NB4 (cell line): Measurements from ENCODE around the gene PHF20.

Source experiments
- DNase-seq: peaks from one replicate; pipeline ENCODE4 v3.0.0; 2010; ENCODE audit warnings: low read depth
- H3K4me3 ChIP-seq: one replicate; pipeline ENCODE4 v1.5.1; 2011; ENCODE audit warnings: mild to moderate bottlenecking, low read depth, low read length, moderate library complexity
- MYC ChIP-seq: IDR thresholded peaks from 2 replicates; pipeline ENCODE4 v1.6.1; 2011; ENCODE audit warnings: low read depth, low read length
- POLR2A ChIP-seq: IDR thresholded peaks from 2 replicates; pipeline ENCODE4 v1.6.1; 2011; ENCODE audit warnings: mild to moderate bottlenecking; ENCODE audit not compliant: insufficient read length; ENCODE audit errors: extremely low read depth
- TF ChIP-seq, protein P1 (sequence below): IDR thresholded peaks from 2 replicates; pipeline ENCODE4 v1.6.1; 2011; ENCODE audit warnings: low read depth, low read length
- TF ChIP-seq, protein P2 (sequence below): IDR thresholded peaks from one replicate; pipeline ENCODE4 v1.5.1; 2012; ENCODE audit warnings: low read depth, low read length

Gene PHF20

DNA sequence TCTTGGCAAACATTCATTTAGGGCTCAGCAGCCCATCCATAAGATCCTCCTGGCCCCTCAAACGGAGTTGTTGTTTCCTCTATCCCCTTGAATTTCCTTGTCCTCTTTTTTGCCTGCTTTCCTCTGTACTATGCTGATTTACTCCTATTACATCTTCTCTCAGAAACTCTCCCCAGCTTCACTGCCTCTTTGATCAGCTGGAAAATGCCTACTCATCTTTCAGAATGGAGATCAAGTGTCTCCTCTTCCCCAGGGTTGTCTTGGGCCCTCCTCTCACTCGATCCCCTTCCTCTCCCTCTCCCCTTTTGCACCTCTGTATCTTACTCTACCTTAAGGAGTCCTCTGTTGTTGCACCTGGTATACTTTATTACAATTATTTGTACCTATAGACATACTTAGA is 60.2 kb downstream of the PHF20 start:
- no peak for DNase-seq
- no peak overlapping the region for H3K4me3 ChIP-seq
- TF ChIP-seq, protein P1, sequence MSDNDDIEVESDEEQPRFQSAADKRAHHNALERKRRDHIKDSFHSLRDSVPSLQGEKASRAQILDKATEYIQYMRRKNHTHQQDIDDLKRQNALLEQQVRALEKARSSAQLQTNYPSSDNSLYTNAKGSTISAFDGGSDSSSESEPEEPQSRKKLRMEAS: no peak
- TF ChIP-seq MYC: no peak
- TF ChIP-seq, protein P2, sequence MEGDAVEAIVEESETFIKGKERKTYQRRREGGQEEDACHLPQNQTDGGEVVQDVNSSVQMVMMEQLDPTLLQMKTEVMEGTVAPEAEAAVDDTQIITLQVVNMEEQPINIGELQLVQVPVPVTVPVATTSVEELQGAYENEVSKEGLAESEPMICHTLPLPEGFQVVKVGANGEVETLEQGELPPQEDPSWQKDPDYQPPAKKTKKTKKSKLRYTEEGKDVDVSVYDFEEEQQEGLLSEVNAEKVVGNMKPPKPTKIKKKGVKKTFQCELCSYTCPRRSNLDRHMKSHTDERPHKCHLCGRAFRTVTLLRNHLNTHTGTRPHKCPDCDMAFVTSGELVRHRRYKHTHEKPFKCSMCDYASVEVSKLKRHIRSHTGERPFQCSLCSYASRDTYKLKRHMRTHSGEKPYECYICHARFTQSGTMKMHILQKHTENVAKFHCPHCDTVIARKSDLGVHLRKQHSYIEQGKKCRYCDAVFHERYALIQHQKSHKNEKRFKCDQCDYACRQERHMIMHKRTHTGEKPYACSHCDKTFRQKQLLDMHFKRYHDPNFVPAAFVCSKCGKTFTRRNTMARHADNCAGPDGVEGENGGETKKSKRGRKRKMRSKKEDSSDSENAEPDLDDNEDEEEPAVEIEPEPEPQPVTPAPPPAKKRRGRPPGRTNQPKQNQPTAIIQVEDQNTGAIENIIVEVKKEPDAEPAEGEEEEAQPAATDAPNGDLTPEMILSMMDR: no peak
- TF ChIP-seq POLR2A: no peak

DNA sequence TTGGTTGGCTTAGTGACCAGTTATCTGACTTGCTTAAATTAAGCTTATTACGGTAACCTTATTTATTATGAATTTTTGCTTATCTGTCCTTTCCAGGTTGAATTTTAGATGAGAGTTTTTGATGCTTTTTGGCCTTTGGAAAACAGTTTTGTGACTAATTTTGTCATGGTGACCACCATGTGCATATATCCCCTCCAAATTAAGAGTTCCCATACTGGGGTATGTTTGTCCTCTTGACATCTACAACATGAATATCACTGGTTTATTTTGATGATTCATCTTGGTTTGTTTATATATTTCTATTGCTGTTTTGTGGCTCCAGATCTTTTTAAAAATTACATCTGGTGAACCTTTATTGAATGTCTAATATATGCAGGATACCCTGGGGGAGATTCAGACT is 61.4 kb downstream of the PHF20 start:
- no peak overlapping the region for H3K4me3 ChIP-seq
- DNase-seq: no peak
- TF ChIP-seq MYC: no peak
- TF ChIP-seq, protein P1: no peak
- no peak for TF ChIP-seq POLR2A
- TF ChIP-seq, protein P2: no peak

DNA sequence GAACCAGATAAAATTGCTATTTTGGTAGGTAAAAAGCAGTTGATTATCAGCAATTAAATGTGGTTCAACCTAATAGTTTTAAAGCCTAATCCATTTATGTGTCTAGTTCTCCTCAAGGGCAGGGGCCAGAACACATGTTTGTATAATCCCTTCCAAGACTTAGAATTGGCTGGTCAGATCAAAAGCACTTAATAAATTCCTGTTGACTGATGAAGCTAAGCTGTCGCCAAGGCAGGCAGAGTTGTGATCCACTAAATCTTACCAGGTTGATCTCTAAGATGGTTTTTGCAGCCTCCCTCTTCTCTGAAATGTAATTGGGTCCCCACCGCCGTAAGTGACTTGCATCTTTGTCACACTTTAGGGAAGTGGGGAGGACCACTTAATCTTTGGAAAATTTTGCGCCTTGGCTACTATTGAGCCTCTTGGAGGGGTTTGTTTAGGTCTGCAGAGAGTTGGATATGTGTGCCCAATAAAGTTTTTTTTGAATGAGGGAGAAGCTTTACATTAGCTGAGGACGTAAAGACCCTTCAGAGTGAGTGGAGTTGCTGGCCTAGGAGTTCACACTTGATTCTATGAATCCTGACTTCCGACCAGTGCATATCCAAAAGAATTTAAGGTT is 65.9 kb downstream of the PHF20 start:
- H3K4me3 ChIP-seq: no peak overlapping the region
- TF ChIP-seq MYC: no peak
- TF ChIP-seq, protein P2: no peak
- TF ChIP-seq, protein P1: no peak
- TF ChIP-seq POLR2A: no peak
- DNase-seq: no peak

DNA sequence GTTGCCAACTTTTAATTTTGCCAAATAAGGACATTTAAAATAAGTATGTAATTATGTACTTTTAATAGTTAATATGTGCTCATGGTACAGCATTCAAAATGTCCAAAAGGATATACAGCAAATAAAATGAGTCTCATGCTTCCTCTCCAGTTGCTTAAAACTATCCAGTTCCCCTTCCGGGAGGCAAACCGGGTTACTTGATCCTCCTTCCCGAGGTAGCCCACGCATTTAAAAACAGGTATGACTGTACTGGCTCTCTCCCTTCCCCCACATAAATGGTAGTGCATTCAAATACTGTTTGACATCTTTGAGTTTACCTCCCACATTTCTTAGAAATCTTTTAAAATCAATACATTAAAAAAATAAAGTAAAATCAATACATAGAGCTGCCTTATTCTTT is 66.4 kb downstream of the PHF20 start:
- DNase-seq: no peak
- TF ChIP-seq, protein P1: no peak
- TF ChIP-seq POLR2A (no peak), MYC (no peak)
- TF ChIP-seq, protein P2: no peak
- H3K4me3 ChIP-seq: no peak overlapping the region

DNA sequence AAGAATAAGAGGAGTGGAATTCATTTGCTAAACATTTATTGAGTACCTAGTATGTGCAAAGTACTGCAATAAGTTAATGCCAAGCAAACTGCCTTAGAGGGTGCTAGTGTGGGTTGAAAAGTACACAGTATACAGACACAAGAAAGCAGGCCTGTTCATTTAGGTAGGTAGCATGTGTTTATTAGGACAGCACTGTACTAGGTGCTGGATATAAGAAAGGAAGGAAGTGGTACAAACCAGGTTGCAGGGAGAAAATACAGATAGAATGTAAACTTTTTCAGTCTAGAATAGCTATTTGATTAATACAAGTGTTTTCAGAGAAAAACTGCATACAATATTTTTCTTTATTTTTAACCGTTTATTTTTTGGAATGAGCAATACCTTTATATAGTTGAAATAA is 68.1 kb downstream of the PHF20 start:
- no peak for DNase-seq
- H3K4me3 ChIP-seq: no peak overlapping the region
- TF ChIP-seq, protein P2: no peak

DNA sequence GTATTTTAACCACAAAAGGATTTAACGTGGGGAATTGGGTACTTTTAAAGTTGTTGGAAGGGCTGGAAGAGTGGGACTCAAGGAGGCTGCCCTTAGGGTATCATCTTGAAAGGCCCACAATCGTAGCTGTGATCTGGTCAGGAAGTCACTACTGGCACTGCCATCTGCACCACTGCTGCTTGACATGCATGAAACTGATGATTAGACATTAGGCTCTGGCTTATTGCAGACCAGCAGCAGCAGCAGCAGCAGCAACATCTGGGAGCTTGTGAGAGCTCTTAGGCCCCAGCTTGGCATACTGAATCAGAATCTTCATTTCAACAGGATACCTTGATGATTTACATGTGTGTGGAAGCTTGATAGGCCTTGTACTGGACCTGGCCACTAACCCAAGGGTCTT is 68.6 kb downstream of the PHF20 start:
- no peak for TF ChIP-seq MYC
- TF ChIP-seq, protein P2: no peak
- TF ChIP-seq, protein P1: no peak
- TF ChIP-seq POLR2A: no peak
- DNase-seq: no peak
- H3K4me3 ChIP-seq: no peak overlapping the region
